Measurements from ENCODE around the gene PRPS1L1. TPM values are rescaled to one million over a fixed set of nuclear protein-coding genes. Genes with fewer than 3 reads are reported as not detected.

Gene PRPS1L1
- not detected for total RNA-seq

DNA sequence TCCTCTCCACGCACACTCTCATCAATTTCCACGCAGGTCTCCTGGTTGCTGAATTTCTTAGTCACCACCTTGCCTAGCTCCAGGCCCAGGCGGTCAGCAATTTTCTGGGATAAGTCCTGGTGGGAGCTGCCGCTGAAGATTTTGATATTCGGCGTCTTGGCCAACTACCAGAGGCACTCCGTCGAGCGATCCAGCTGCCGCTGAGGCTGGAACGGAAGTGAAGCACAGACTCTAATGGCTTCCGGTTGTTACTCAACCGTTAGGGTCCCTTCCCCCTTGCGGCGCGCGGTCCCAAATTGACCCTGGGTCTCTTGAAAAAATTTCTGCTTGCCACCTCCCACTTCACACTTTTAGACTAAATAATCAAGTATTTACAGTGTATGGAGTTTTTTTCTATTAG, at the start of gene PRPS1L1:
Gene PRPS1L1, minus strand, starts transcription at position 219 of the 400 bp plus-strand sequence.
- DNase-seq, result no peak

- no peak for DNase-seq
Observed at GRCh38 chr7:18076461-18076860, 48.8 kb upstream of the PRPS1L1 start.

GRCh38 chr7:18068745-18069144, 41.1 kb upstream of the PRPS1L1 start:
- no peak for DNase-seq

GRCh38 chr7:18064242-18064838, 36.7 kb upstream of the PRPS1L1 start:
- DNase-seq, result no peak

- no peak for DNase-seq
Observed at GRCh38 chr7:18063149-18063901, 35.7 kb upstream of the PRPS1L1 start.

DNA sequence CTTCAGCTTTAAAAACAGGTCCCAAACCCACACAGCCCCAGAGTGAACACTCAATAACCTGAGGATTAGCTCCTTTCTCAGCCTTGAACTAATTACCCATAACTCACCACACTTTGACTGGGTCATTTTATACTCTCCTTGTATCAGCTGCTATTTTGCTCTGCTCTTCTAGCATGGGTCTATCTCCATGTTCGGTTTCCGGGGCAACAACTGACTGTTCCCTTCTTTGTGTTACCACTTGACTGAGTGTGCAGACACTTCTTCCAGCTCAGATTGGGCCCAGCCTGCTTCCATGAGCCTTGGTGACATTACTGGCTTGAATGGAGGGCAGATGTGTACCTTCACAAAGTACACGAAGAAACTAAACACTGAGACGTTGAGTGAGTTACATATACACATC, 31.5 kb upstream of the PRPS1L1 start:
- no peak for DNase-seq

DNA sequence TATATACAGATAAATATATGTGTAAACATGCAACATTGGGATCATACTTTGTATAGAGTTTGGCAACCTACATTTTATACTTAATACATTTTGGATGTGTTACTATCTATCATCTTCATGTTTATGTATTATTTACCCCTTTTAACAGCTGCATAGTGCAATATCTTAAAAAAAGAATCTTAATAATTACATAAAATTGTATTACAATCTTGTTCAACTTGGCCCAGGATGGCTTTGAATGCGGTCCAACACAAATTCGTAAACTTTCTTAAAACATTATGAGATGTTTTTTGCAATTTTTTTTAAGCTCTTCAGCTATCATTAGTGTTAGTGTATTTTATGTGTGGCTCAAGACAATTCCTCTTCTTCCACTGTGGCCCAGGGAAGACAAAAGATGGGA, 26.3 kb upstream of the PRPS1L1 start:
- DNase-seq, result no peak

DNA sequence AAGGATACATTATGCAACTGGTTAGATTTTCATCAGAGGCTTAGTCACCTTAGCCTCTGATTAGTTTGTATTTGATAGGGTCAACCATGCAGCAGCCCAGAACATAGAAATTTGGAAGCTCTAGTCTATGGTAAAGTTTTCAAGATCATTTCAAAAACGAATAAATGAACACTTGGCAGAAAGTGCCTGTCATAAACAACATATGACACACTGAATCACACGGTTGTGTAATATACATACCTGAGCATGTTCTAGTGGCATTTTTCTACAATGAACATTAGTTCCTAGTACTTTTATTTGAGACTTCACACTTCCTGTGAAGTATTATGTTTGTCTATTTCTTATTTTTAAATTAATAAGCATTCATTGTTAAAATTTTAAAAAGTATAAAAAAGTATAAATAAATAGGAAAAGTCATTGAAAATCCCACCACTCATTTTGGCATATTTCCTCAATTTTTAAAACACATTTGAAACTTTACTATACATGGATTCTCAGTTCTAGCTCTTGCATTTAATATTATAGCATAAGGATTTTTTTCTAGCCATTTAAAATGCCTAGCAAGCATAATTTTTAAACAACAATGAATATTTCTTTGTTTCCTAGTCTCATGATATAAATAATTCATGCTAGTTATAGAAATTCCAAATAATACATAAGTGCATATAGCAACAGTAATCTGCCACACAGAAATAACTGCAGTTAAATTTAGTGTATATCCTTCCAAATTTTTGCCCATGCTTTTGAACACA, 25.7 kb upstream of the PRPS1L1 start:
- DNase-seq, result no peak

DNA sequence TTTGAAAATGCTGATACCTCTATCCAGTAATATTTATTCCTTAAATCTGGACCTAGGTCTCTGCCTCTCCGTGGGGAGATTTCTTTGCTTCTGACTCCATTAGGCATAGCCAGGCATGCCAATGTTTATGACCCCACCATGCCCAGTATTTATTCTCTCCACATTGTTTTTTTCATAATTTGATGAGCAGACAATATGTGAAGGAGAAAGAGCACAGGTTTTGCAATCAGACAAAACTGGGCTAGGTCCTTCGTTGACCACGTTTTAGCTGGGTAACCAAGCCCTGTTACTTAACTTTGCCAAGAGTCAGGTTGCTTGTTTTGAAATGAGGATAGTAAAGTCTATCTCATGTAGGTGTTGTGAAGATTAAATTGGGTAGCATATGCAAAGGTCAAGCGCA, 21.6 kb upstream of the PRPS1L1 start:
- DNase-seq, result no peak

DNA sequence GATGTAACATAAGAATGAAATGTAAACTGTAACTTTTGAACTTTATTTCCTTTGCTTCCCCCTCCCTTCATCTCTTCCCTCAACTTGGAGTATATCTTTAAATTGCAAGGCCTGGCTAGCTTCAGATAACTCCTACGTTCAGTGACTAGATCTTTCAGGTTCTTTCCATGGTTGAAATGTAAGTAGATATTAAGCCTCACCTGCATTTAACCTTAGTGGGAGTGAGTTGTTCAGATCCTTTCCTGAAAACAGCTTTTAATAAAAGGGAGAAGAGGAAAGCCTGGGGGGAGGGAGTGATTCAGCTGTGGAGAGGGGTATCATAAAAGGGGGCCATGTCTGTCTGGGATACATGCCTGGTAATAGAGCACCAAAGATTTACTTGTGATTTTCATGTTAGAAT, 19.0 kb upstream of the PRPS1L1 start:
- DNase-seq, result no peak

DNA sequence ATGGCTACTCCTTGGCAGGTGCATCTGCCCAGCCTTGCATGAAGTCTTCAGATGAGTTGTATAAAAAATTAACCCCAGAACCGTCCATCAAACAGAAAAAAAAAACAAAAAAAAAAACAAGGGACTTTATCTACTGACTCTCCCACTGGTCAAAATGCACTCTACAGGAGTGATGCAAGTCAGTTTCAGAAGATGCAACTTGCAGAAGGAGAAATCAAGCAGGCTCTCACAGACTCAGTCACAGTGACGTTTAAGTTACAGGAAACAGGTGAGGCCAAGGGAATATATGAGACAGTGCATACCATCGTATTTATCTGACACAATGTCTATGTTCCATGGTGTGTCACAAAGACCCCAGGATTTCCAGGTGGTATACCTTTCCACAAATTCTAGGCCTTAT, 17.5 kb upstream of the PRPS1L1 start:
- DNase-seq, result no peak

GRCh38 chr7:18041191-18041590, 13.5 kb upstream of the PRPS1L1 start:
- DNase-seq, result no peak

GRCh38 chr7:18040196-18040595, 12.6 kb upstream of the PRPS1L1 start:
- no peak for DNase-seq

DNA sequence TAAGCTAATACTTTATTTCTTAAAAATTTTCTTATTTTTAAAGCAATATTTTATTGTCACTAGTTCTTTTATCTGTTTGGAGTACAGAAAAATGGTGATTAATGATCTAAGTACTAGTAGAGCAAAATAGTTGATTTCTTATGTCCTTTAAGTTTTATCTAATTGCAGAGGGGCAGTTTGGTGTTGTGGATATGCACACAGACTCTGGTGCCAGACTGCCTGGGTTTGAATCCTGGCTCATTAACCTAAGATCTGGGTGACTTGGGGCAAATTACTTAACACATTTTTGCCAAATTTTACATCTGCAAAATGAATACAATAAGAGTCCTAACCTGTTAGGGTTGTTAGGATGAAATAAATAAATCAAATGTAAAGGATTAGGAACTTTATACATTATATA, 10.7 kb upstream of the PRPS1L1 start:
- DNase-seq, result no peak

DNA sequence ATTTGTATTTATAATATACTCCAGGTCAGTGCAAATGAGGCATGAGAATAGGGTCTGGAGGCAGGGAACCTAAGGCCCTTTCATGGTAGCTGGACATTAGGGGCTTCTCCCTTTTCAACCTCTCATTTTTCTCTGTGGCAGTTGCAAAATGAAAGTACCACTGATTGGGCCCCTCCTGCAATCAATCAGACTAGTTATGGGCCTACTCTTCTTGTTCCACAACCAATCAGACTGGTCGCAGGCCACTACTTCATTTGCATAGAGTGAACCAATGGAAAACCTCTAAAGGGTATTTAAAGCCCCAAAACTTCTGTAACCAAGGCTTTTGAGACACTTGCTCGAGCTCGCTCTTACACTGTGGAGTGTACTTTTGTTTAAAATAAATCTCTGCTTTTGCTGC, 10.0 kb upstream of the PRPS1L1 start:
- no peak for DNase-seq

DNA sequence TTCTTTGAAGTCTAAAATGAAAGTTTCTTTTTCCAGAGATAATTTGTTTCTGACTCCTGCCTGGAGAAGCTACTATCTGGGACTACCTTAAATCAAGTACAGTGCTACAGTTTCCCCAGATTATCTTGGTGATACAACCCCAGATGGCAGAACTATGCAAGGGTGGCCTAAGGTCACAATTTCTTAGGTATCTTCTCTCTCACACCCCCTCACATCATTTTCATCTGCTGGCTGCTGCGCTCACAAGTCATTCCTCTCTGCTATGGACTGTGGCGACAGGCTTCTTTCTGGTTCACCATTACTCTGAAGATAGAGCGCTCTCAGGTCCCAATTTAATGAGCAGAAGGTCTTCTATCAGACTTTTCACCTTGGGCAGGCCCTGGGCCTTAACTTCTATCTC, 9.1 kb upstream of the PRPS1L1 start:
- DNase-seq, result no peak

GRCh38 chr7:18030758-18031157, 3.1 kb upstream of the PRPS1L1 start:
- DNase-seq, result no peak

DNA sequence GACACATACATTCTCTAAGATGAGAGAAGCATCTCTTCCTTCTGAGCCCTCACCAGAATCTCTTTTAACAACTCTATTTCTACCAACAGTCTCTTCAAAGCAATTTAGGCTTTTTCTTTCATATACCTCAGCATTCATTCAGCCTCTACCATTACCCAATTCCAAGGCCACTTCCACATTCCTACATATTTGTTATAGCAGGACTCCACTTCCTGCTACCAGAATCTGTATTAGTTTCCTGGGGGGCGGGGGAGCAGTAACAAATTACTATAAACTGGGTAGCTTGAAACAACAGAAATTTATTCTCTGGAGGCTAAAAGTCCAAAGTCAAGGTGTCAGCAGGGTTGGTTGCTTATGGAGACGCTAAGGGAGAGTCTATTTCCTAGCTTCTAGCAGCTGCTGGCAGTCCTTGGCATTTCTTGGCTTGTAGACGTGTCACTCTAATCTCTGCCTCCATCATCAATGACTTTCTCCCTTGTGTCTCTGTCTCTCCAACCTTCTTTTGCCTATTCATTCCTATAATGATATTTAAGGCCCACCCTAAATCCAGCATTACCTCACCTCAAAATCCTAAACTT, 7.4 kb downstream of the PRPS1L1 start:
- no peak for DNase-seq

DNA sequence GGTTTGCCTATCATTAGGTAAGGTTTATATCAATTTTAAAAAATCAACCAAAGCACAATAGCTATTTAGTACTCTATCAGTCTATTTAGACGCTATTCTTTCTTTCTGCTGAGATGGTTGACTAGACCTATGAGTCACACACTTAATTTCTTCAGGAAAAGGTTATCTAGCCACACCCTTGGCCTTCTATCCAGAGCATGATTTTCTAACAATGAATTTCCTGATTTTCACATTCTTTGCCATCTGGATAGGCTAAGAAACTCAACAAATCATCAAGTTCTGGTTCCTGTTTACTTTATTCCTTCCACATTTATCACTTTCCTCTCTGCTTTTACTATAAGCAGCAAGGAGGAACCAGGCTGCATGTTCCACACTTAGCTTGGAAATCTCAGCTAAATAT, 8.1 kb downstream of the PRPS1L1 start:
- DNase-seq, result no peak

GRCh38 chr7:18018296-18019215, 9.1 kb downstream of the PRPS1L1 start:
- no peak for DNase-seq

GRCh38 chr7:18016547-18017444, 10.8 kb downstream of the PRPS1L1 start:
- no peak for DNase-seq

Data from occipital lobe (tissue), 2 donors.